ENCODE measurements around the gene RHOB. TPM values are rescaled to one million over a fixed set of nuclear protein-coding genes. Genes with fewer than 3 reads are reported as not detected.
A peak's percentile ranks its signal among the peaks of the same experiment; 100 is the strongest.

Gene RHOB
- total and polyA plus RNA-seq, 2 of the 13 experiments (the other 11 are each of a cell fraction or from before 2014, with no cell fraction given) = 192 to 268 TPM

- peak; percentile 34; the same call in 1 of the 2 replicates for TF ChIP-seq PRDM10 (CRISPR knock-in tag; IDR thresholded peaks at IDR 0.05; ENCODE audit: low read depth)
- TF ChIP-seq HMG20A (CRISPR knock-in tag; IDR thresholded peaks at IDR 0.05; ENCODE audit: borderline replicate concordance) = no peak
- peak; percentile 97 for TF ChIP-seq SNAI1 (CRISPR knock-in tag; IDR thresholded peaks at IDR 0.05; ENCODE audit: borderline replicate concordance)
- no peak for TF ChIP-seq ZNF816 (CRISPR knock-in tag; IDR thresholded peaks at IDR 0.05; ENCODE audit: borderline replicate concordance)
- peak; percentile 58; the same call in 1 of the 2 replicates for TF ChIP-seq ZBTB8A (CRISPR knock-in tag; IDR thresholded peaks at IDR 0.05; ENCODE audit: borderline replicate concordance, low read depth)
- TF ChIP-seq FOXJ3 (CRISPR knock-in tag; IDR thresholded peaks at IDR 0.05; ENCODE audit: borderline replicate concordance) = no peak
- peak; percentile 75 for TF ChIP-seq ZNF891 (CRISPR knock-in tag; IDR thresholded peaks at IDR 0.05)
- peak; percentile 86 for TF ChIP-seq SRSF4 (IDR thresholded peaks at IDR 0.05; ENCODE audit: low read depth, low read length, poor library complexity, severe bottlenecking)
- TF ChIP-seq ZFP37 (CRISPR knock-in tag; IDR thresholded peaks at IDR 0.05; ENCODE audit: borderline replicate concordance) = peak; percentile 85; the same call in 1 of the 2 replicates
- peak; percentile 76 for TF ChIP-seq ZSCAN22 (CRISPR knock-in tag; IDR thresholded peaks at IDR 0.05)
- TF ChIP-seq ZXDC (CRISPR knock-in tag; IDR thresholded peaks at IDR 0.05) = peak; percentile 32; the same call in 1 of the 2 replicates
- no peak; the same call in 1 of the 2 replicates for TF ChIP-seq NCOR1 (IDR thresholded peaks at IDR 0.05; ENCODE audit: borderline replicate concordance, low read length)
- TF ChIP-seq NCOA5 (CRISPR knock-in tag; IDR thresholded peaks at IDR 0.05) = peak; percentile 86; the same call in 1 of the 2 replicates
- 0 out of 2 replicates have a peak, but pooled peaks have one; percentile 34 for TF ChIP-seq ZNF556 (CRISPR knock-in tag; IDR thresholded peaks at IDR 0.05; ENCODE audit: borderline replicate concordance)
- peak; percentile 50; the same call in 1 of the 2 replicates for TF ChIP-seq JUND (CRISPR knock-in tag; IDR thresholded peaks at IDR 0.05)
- TF ChIP-seq ZNF264 (CRISPR knock-in tag; IDR thresholded peaks at IDR 0.05) = peak; percentile 86
- TF ChIP-seq ZNF350 (CRISPR knock-in tag; IDR thresholded peaks at IDR 0.05; ENCODE audit: borderline replicate concordance, low read depth) = peak; percentile 82; the same call in 1 of the 2 replicates
- 0 out of 2 replicates have a peak, but pooled peaks have one; percentile 16 for TF ChIP-seq NR1H2 (CRISPR knock-in tag; IDR thresholded peaks at IDR 0.05; ENCODE audit: borderline replicate concordance, low read depth)
- TF ChIP-seq PHF20 (CRISPR knock-in tag; IDR thresholded peaks at IDR 0.05) = 0 out of 2 replicates have a peak, but pooled peaks have one; percentile 10
- TF ChIP-seq ZNF362 (CRISPR knock-in tag; IDR thresholded peaks at IDR 0.05; ENCODE audit: borderline replicate concordance) = 0 out of 2 replicates have a peak, but pooled peaks have one; percentile 44
- TF ChIP-seq SIN3A (IDR thresholded peaks at IDR 0.05; ENCODE audit: borderline replicate concordance, low read depth, low read length) = peak; percentile 24; the same call in 1 of the 2 replicates
Observed at GRCh38 chr2:20447437-20448245, 767 bp downstream of the RHOB start (continued).
